ENCODE results near the gene EPC2.

DNA sequence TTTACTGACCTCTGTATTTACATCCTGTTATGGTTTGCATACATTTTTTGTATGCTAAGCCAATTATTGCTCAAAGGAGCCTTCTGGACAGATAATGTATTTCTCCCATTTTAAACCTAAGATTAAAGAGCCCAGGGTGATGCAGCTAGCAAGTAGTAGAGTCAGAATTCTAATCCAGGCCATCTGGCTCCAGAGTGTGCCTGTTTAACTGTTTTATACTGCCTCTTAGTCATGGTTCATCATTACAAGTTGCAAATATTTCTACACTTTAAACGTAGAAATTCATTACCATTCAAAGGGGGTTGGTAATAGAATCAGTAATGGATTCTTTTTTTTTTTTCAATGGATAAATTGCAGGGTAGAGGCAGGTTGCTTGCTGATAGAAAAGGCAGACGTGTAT, 52.4 kb downstream of the EPC2 start:
- TF ChIP-seq, protein P1, sequence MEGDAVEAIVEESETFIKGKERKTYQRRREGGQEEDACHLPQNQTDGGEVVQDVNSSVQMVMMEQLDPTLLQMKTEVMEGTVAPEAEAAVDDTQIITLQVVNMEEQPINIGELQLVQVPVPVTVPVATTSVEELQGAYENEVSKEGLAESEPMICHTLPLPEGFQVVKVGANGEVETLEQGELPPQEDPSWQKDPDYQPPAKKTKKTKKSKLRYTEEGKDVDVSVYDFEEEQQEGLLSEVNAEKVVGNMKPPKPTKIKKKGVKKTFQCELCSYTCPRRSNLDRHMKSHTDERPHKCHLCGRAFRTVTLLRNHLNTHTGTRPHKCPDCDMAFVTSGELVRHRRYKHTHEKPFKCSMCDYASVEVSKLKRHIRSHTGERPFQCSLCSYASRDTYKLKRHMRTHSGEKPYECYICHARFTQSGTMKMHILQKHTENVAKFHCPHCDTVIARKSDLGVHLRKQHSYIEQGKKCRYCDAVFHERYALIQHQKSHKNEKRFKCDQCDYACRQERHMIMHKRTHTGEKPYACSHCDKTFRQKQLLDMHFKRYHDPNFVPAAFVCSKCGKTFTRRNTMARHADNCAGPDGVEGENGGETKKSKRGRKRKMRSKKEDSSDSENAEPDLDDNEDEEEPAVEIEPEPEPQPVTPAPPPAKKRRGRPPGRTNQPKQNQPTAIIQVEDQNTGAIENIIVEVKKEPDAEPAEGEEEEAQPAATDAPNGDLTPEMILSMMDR (IDR thresholded peaks at IDR 0.05 in 2 of 3, conservative IDR thresholded peaks at IDR 0.05 in 1 of 3; ENCODE audit: control insufficient read depth in 2 of 3, extremely low read depth in 1 of 3, insufficient read depth in 1 of 3, low read depth in 3 of 3, low read length in 3 of 3), result no peak
- TF ChIP-seq POLR2A (IDR thresholded peaks at IDR 0.05; ENCODE audit: low read depth, low read length), result no peak
- no peak for TF ChIP-seq POLR2AphosphoS5 (IDR thresholded peaks at IDR 0.05; ENCODE audit: low read length)
- TF ChIP-seq, protein P2, sequence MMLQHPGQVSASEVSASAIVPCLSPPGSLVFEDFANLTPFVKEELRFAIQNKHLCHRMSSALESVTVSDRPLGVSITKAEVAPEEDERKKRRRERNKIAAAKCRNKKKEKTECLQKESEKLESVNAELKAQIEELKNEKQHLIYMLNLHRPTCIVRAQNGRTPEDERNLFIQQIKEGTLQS (IDR thresholded peaks at IDR 0.05; ENCODE audit: borderline replicate concordance, extremely low read depth, low read depth, low read length), result no peak
- no peak for TF ChIP-seq USF1 (IDR thresholded peaks at IDR 0.05; ENCODE audit: borderline replicate concordance, extremely low read length, insufficient read depth, low read depth, low read length)
- TF ChIP-seq JUND (IDR thresholded peaks at IDR 0.05; ENCODE audit: low read depth, low read length), result no peak
- TF ChIP-seq SUPT20H (IDR thresholded peaks at IDR 0.05; ENCODE audit: borderline replicate concordance, control insufficient read depth, low read depth, low read length), result no peak
- TF ChIP-seq SRF (IDR thresholded peaks at IDR 0.05; ENCODE audit: low read depth in 2 of 2, low read length in 2 of 2), result no peak
- TF ChIP-seq MXI1 (IDR thresholded peaks at IDR 0.05; ENCODE audit: low read depth, low read length), result no peak
- TF ChIP-seq, protein P3, sequence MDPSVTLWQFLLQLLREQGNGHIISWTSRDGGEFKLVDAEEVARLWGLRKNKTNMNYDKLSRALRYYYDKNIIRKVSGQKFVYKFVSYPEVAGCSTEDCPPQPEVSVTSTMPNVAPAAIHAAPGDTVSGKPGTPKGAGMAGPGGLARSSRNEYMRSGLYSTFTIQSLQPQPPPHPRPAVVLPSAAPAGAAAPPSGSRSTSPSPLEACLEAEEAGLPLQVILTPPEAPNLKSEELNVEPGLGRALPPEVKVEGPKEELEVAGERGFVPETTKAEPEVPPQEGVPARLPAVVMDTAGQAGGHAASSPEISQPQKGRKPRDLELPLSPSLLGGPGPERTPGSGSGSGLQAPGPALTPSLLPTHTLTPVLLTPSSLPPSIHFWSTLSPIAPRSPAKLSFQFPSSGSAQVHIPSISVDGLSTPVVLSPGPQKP (IDR thresholded peaks at IDR 0.05; ENCODE audit: low read depth, low read length), result no peak
- no peak for TF ChIP-seq CREM (IDR thresholded peaks at IDR 0.05; ENCODE audit: low read depth)
